IMR-90 (cell line): ENCODE measurements around the gene PTPRG. TPM values are rescaled to one million over a fixed set of nuclear protein-coding genes. Genes with fewer than 3 reads are reported as not detected.

Experiments
- ATAC-seq: fragments of 200-7000 bp; cut with Tn5 transposase; 2 replicates; pipeline ENCODE4 v1.9.1; 2020; ENCODE audit warnings: low read depth, mild to moderate bottlenecking, moderate library complexity
- BruUV-seq: library from RNA; stranded (reverse); fragments of 400-500 nt; replicated peaks from 2 replicates; lab custom pipeline; 2021; lab: Mats Ljungman, UMichigan
- CTCF ChIA-PET: fragments of 300-600 bp; formaldehyde crosslinking; extraction: SDS; loops from one replicate; lab custom pipeline; 2021; ENCODE audit warnings: antibody characterized with exemption; lab: Yijun Ruan, JAX
- POLR2A ChIA-PET: fragments of 300-600 bp; sonication (Branson Sonifier 250); formaldehyde crosslinking; loops from one replicate; lab custom pipeline; 2022; ENCODE audit warnings: antibody characterized with exemption; ENCODE audit not compliant: unreplicated experiment; lab: Charles Lee
- DNase-seq: peaks from one replicate; pipeline ENCODE4 v3.0.0; 2013
- H2AFZ ChIP-seq: replicated peaks from 2 replicates; pipeline ENCODE3; 2013; ENCODE audit warnings: low read length, mild to moderate bottlenecking; ENCODE audit not compliant: poor library complexity
- H2AK5ac ChIP-seq: 2 replicates; pipeline ENCODE4 v1.6.1; 2013; ENCODE audit warnings: low read depth, low read length, inconsistent platforms
- H2AK9ac ChIP-seq: replicated peaks from 2 replicates; pipeline ENCODE3; 2013; ENCODE audit warnings: mild to moderate bottlenecking, low read depth, low read length, moderate library complexity; ENCODE audit not compliant: poor library complexity
- H2BK120ac ChIP-seq: 2 replicates; pipeline ENCODE4 v1.6.1; 2013; ENCODE audit warnings: low read depth, low read length, inconsistent platforms
- H2BK15ac ChIP-seq: 3 replicates; pipeline ENCODE4 v1.6.1; 2013; ENCODE audit warnings: low read depth, low read length, inconsistent platforms
- H2BK20ac ChIP-seq: 2 replicates; pipeline ENCODE4 v1.6.1; 2013; ENCODE audit warnings: low read depth, mild to moderate bottlenecking, inconsistent platforms, low read length, moderate library complexity
- H2BK5ac ChIP-seq: 2 replicates; pipeline ENCODE4 v1.6.1; 2013; ENCODE audit warnings: mild to moderate bottlenecking, low read depth, low read length, inconsistent platforms; ENCODE audit not compliant: poor library complexity, severe bottlenecking
- H3K14ac ChIP-seq: replicated peaks from 2 replicates; pipeline ENCODE4 v1.6.1; 2013; ENCODE audit warnings: low read depth, low read length, inconsistent platforms
- H3K18ac ChIP-seq: 2 replicates; pipeline ENCODE4 v1.6.1; 2013; ENCODE audit warnings: low read depth, low read length, control low read depth
- H3K23ac ChIP-seq: 2 replicates; pipeline ENCODE4 v1.6.1; 2013; ENCODE audit warnings: low read depth, low read length, inconsistent platforms
- H3K27ac ChIP-seq: 2 replicates; pipeline ENCODE4 v1.5.1; 2013; ENCODE audit warnings: mild to moderate bottlenecking, control low read depth, low read length; ENCODE audit not compliant: insufficient read depth
- H3K27me3 ChIP-seq: 2 replicates; pipeline ENCODE4 v1.6.1; 2013; ENCODE audit warnings: low read length; ENCODE audit not compliant: control insufficient read depth, insufficient read depth
- H3K36me3 ChIP-seq: 2 replicates; pipeline ENCODE4 v1.6.1; 2013; ENCODE audit warnings: low read length, mixed read lengths; ENCODE audit not compliant: control insufficient read depth, insufficient read depth
- H3K4ac ChIP-seq: 2 replicates; pipeline ENCODE4 v1.6.1; 2013; ENCODE audit warnings: low read depth, low read length, inconsistent platforms
- H3K4me1 ChIP-seq: 2 replicates; pipeline ENCODE4 v1.6.1; 2013; ENCODE audit warnings: low read length, mixed read lengths; ENCODE audit not compliant: control insufficient read depth, insufficient read depth
- H3K4me2 ChIP-seq: 2 replicates; pipeline ENCODE4 v1.6.1; 2013; ENCODE audit warnings: low read depth, mild to moderate bottlenecking, control low read depth, low read length, moderate library complexity
- H3K4me3 ChIP-seq: 2 replicates; pipeline ENCODE4 v1.5.1; 2013; ENCODE audit warnings: low read depth, mild to moderate bottlenecking, control low read depth, low read length, moderate library complexity; ENCODE audit not compliant: insufficient read depth
- H3K56ac ChIP-seq: 2 replicates; pipeline ENCODE4 v1.6.1; 2013; ENCODE audit warnings: low read length, inconsistent platforms; ENCODE audit not compliant: insufficient read depth; ENCODE audit errors: extremely low read depth
- H3K79me1 ChIP-seq, 2 experiments: 2 replicates each; pipeline ENCODE4 v1.6.1; 2013; ENCODE audit warnings: low read length in 2 of 2, inconsistent platforms in 1 of 2, low read depth in 1 of 2
- H3K9ac ChIP-seq: 2 replicates; pipeline ENCODE4 v1.6.1; 2013; ENCODE audit warnings: low read depth, low read length, control low read depth
- H3K9me1 ChIP-seq: 2 replicates; pipeline ENCODE4 v1.6.1; 2013; ENCODE audit warnings: low read length, inconsistent platforms; ENCODE audit not compliant: insufficient read depth
- H3K9me3 ChIP-seq: 2 replicates; pipeline ENCODE4 v1.6.1; 2013; ENCODE audit warnings: low read length; ENCODE audit not compliant: control insufficient read depth, insufficient read depth
- H4K20me1 ChIP-seq: 2 replicates; pipeline ENCODE4 v1.6.1; 2013; ENCODE audit warnings: low read length, inconsistent platforms; ENCODE audit not compliant: insufficient read depth
- H4K5ac ChIP-seq: 2 replicates; pipeline ENCODE4 v1.6.1; 2013; ENCODE audit warnings: mild to moderate bottlenecking, low read depth, low read length, control low read depth
- H4K8ac ChIP-seq, 2 experiments: 2 replicates each; pipeline ENCODE4 v1.6.1; 2013; ENCODE audit warnings: low read depth in 2 of 2, low read length in 2 of 2, control low read depth in 1 of 2, inconsistent platforms in 1 of 2
- H4K91ac ChIP-seq: 2 replicates; pipeline ENCODE4 v1.6.1; 2013; ENCODE audit warnings: low read depth, low read length, inconsistent platforms; ENCODE audit not compliant: insufficient read depth
- BHLHE40 ChIP-seq: fragments of 150-350 bp; IDR thresholded peaks from 2 replicates; pipeline ENCODE4 v1.6.1; 2016; ENCODE audit warnings: mild to moderate bottlenecking, low read depth, low read length
- CEBPB ChIP-seq: IDR thresholded peaks from 2 replicates; pipeline ENCODE4 v1.6.1; 2012; ENCODE audit warnings: low read depth, low read length, improper control_type of control experiment
- CHD1 ChIP-seq: IDR thresholded peaks from 2 replicates; pipeline ENCODE4 v1.6.1; 2012; ENCODE audit warnings: low read depth, low read length, improper control_type of control experiment
- FOS ChIP-seq: fragments of 150-350 bp; IDR thresholded peaks from 2 replicates; pipeline ENCODE4 v1.6.1; 2016; ENCODE audit warnings: low read depth, low read length
- MAFK ChIP-seq: IDR thresholded peaks from 2 replicates; pipeline ENCODE4 v1.6.1; 2012; ENCODE audit warnings: low read depth, low read length, improper control_type of control experiment
- MAZ ChIP-seq: IDR thresholded peaks from 2 replicates; pipeline ENCODE4 v1.6.1; 2012; ENCODE audit warnings: low read depth, mild to moderate bottlenecking, low read length, improper control_type of control experiment, moderate library complexity, borderline replicate concordance
- MXI1 ChIP-seq: IDR thresholded peaks from 2 replicates; pipeline ENCODE4 v1.6.1; 2012; ENCODE audit warnings: low read depth, mild to moderate bottlenecking, low read length, moderate library complexity, borderline replicate concordance
- NFE2L2 ChIP-seq: fragments of 150-350 bp; IDR thresholded peaks from 2 replicates; pipeline ENCODE4 v1.6.1; 2016; ENCODE audit warnings: low read depth, mild to moderate bottlenecking, low read length
- POLR2A ChIP-seq: IDR thresholded peaks from 2 replicates; pipeline ENCODE4 v1.6.1; 2012; ENCODE audit warnings: mild to moderate bottlenecking, low read depth, low read length
- RAD21 ChIP-seq: IDR thresholded peaks from 2 replicates; pipeline ENCODE4 v1.6.1; 2012; ENCODE audit warnings: low read length, improper control_type of control experiment
- RCOR1 ChIP-seq: IDR thresholded peaks from 2 replicates; pipeline ENCODE4 v1.6.1; 2012; ENCODE audit warnings: mild to moderate bottlenecking, low read length, improper control_type of control experiment; ENCODE audit not compliant: insufficient replicate concordance
- RFX5 ChIP-seq: IDR thresholded peaks from 2 replicates; pipeline ENCODE4 v1.8.0; 2012; ENCODE audit warnings: low read depth, mild to moderate bottlenecking, low read length, moderate library complexity
- SMC3 ChIP-seq: fragments of 150-350 bp; IDR thresholded peaks from 2 replicates; pipeline ENCODE4 v1.6.1; 2016; ENCODE audit warnings: low read depth, mild to moderate bottlenecking, antibody characterized with exemption, low read length, moderate library complexity
- WGBS, 2 experiments: methylation state at CpG; one replicate each; pipeline versions ENCODE4 v1.1.5 to v1.1.7; 2013; ENCODE audit warnings: missing lambda C conversion rate in 2 of 2; ENCODE audit not compliant: insufficient read length in 1 of 2; ENCODE audit errors: extremely low coverage in 2 of 2; 5-methylcytosine and 5-hydroxymethylcytosine counted together
- dilution Hi-C: fragments of 300-500 bp; cut with HindIII; formaldehyde crosslinking; loops from one replicate; pipeline ENCODE4 v1.14.3; 2018; ENCODE audit warnings: low sequenced_read_pairs; ENCODE audit not compliant: unreplicated experiment
- in situ Hi-C: fragments of 300-500 bp; cut with MboI; formaldehyde crosslinking; loops from 3 replicates; pipeline ENCODE4 v1.14.3; 2019; ENCODE audit warnings: low sequenced_read_pairs, inconsistent platforms, mixed read lengths
- intact Hi-C: fragments of 100-400 bp; cut with micrococcal nuclease; formaldehyde crosslinking; loops from 2 replicates; pipeline ENCODE4 v1.10.0; 2022
- polyA plus RNA-seq, 3 experiments: library from polyadenylated mRNA; depleted of rRNA; stranded (reverse); fragments of >200 nt; gene quantifications; 2 replicates each; pipeline ENCODE4 v1.2.3, GENCODE V29; 2012; ENCODE audit warnings: low replicate concordance in 1 of 3
- total RNA-seq: library from RNA; depleted of rRNA; stranded (reverse); fragments of >200 nt; gene quantifications from 2 replicates; pipeline ENCODE4 v1.2.3, GENCODE V29; 2012
- TF ChIP-seq, protein P1 (sequence below): fragments of 150-350 bp; IDR thresholded peaks from 2 replicates; pipeline ENCODE4 v1.6.1; 2016; ENCODE audit warnings: low read depth, mild to moderate bottlenecking, low read length, moderate library complexity, borderline replicate concordance
- TF ChIP-seq, protein P2 (sequence below): conservative IDR thresholded peaks from 2 replicates; pipeline ENCODE4 v1.5.1; 2012; ENCODE audit warnings: mild to moderate bottlenecking, low read depth, low read length, improper control_type of control experiment
- TF ChIP-seq, protein P3 (sequence below): fragments of 150-350 bp; IDR thresholded peaks from 2 replicates; pipeline ENCODE4 v1.6.1; 2017; ENCODE audit warnings: mild to moderate bottlenecking, antibody characterized with exemption, low read length, low read depth

The PTPRG gene
- total and polyA plus RNA-seq, 2 of the 4 experiments (the other 2 are of a cell fraction) = 7.7 to 31.0 TPM

DNA sequence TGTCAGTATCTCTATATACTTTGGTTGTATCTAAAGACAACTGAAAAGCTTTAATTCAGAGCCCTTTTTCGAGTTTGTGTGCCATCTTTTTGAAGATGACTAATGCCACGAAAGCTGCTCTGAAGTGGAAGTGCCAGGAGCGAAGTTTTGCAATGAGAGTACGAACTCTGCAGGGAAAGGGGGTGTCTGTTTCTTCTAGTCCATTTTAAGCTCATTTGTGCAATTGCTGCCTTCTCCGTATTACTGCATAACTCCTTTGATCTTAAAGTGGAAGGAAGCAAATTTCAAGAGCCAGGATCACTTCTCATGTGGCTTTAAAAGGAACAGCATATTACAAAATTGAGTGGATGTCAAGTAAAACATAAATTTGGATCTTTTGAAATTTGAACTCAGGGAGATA is 566.7 kb downstream of the PTPRG start:
- Histone ChIP-seq H3K4me1 (no peaks in the 10 kb centered on the region), H2BK15ac (no peak overlapping the region), H3K36me3 (no peaks in the 10 kb centered on the region; the same call in 1 of the 2 replicates), H2AFZ (no peak overlapping the region), H3K79me1 (no peaks in the 10 kb centered on the region; a peak in 1 of 4 replicates), H3K9ac (no peak overlapping the region), H3K27me3 (no peaks in the 10 kb centered on the region), H3K56ac (no peak overlapping the region), H2BK5ac (no peak overlapping the region), H3K9me1 (no peaks in the 10 kb centered on the region), H4K91ac (no peak overlapping the region), H2AK9ac (no peak overlapping the region), H3K14ac (no peak overlapping the region), H3K23ac (no peak overlapping the region), H3K4me3 (no peak overlapping the region), H4K8ac (no peak overlapping the region), H3K9me3 (peaks cover 1% of the 10 kb centered on the region; the same call in 1 of the 2 replicates), H4K20me1 (no peaks in the 10 kb centered on the region), H4K5ac (no peak overlapping the region), H3K4me2 (no peak overlapping the region), H3K27ac (no peak overlapping the region), H2BK120ac (no peak overlapping the region), H3K4ac (no peak overlapping the region), H2BK20ac (no peak overlapping the region), H2AK5ac (no peak overlapping the region), H3K18ac (no peak overlapping the region)
- in situ Hi-C loops = no loop called here
- no peak for ATAC-seq
- 80% methylated on average over 2 of the region's 5 CpGs; no CpG with 5 or more reads in 1 of the 2 experiments for WGBS, 2 experiments
- no peak for DNase-seq
- no TSS peak for BruUV-seq
- intact Hi-C loops = no loop called here
- dilution Hi-C loops = no loop called here
- ChIA-PET POLR2A (interaction anchor here (0.5 kb wide), 1 partner anchor 341 kb away, joined by 3 read pairs; no protein-coding TSS in a partner anchor), CTCF (interaction anchor here (0.7 to 1.1 kb wide), 2 partner anchors 13 to 18 kb away, joined by 3 read pairs; no protein-coding TSS in a partner anchor)
- TF ChIP-seq MAFK (no peak), FOS (no peak), MAZ (no peak), CHD1 (no peak), RCOR1 (no peak), SMC3 (no peak), RAD21 (no peak), MXI1 (no peak), CEBPB (no peak), BHLHE40 (no peak), NFE2L2 (no peak), POLR2A (no peak), RFX5 (no peak)
- TF ChIP-seq, protein P1, sequence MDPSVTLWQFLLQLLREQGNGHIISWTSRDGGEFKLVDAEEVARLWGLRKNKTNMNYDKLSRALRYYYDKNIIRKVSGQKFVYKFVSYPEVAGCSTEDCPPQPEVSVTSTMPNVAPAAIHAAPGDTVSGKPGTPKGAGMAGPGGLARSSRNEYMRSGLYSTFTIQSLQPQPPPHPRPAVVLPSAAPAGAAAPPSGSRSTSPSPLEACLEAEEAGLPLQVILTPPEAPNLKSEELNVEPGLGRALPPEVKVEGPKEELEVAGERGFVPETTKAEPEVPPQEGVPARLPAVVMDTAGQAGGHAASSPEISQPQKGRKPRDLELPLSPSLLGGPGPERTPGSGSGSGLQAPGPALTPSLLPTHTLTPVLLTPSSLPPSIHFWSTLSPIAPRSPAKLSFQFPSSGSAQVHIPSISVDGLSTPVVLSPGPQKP = no peak
- TF ChIP-seq, protein P2, sequence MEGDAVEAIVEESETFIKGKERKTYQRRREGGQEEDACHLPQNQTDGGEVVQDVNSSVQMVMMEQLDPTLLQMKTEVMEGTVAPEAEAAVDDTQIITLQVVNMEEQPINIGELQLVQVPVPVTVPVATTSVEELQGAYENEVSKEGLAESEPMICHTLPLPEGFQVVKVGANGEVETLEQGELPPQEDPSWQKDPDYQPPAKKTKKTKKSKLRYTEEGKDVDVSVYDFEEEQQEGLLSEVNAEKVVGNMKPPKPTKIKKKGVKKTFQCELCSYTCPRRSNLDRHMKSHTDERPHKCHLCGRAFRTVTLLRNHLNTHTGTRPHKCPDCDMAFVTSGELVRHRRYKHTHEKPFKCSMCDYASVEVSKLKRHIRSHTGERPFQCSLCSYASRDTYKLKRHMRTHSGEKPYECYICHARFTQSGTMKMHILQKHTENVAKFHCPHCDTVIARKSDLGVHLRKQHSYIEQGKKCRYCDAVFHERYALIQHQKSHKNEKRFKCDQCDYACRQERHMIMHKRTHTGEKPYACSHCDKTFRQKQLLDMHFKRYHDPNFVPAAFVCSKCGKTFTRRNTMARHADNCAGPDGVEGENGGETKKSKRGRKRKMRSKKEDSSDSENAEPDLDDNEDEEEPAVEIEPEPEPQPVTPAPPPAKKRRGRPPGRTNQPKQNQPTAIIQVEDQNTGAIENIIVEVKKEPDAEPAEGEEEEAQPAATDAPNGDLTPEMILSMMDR = no peak
- TF ChIP-seq, protein P3, sequence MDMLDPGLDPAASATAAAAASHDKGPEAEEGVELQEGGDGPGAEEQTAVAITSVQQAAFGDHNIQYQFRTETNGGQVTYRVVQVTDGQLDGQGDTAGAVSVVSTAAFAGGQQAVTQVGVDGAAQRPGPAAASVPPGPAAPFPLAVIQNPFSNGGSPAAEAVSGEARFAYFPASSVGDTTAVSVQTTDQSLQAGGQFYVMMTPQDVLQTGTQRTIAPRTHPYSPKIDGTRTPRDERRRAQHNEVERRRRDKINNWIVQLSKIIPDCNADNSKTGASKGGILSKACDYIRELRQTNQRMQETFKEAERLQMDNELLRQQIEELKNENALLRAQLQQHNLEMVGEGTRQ = no peak
